Right lobe of liver (tissue), 4 donors: Measurements from ENCODE around the gene CAMKMT.

Source experiments
- CTCF ChIP-seq, 4 donors: fragments of 200-600 bp in 3 of 4; fragments of 450-650 bp in 1 of 4; IDR thresholded peaks; one replicate each; pipeline versions ENCODE4 v1.5.1 to v1.8.0; 2016 to 2022; ENCODE audit warnings: antibody characterized with exemption in 4 of 4, mild to moderate bottlenecking in 2 of 4
- POLR2A ChIP-seq: fragments of 450-650 bp; IDR thresholded peaks from one replicate; pipeline ENCODE4 v1.6.1; 2017; ENCODE audit warnings: antibody characterized with exemption, mild to moderate bottlenecking
- donor health status: DM: no; HTN: no; CAD: no.
- donor health status: DM: no; HTN: no; CAD: no.
- donor health status: DM: no; HTN: yes; CAD: no.

DNA sequence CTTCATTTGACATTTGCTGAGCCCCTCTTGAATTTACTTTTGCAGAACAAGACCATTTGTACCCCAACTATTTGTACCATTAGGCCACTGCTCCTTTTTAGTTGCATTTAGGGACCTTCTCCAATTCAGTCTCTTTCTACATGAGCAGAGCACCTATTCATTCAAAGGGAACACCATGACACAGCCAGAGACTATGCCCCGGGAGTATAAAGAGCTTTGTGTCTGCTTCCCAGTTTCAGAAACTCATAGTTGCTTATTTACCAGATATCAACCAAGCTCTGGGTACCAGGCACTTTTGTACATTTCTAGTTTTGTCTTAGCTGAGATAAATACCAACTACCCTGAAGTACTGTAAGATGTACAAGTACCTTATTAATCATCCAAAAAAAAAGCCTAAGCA lies 310.7 kb downstream of the CAMKMT start:
- TF ChIP-seq POLR2A (no peak), CTCF (IDR thresholded peaks at IDR 0.05) (no peak)
